ENCODE data around the gene MEF2B. TPM values are rescaled to one million over a fixed set of nuclear protein-coding genes. Genes with fewer than 3 reads are reported as not detected.

Gene MEF2B
- total RNA-seq, 1 experiment from 2014 or later: 1.3 TPM

DNA sequence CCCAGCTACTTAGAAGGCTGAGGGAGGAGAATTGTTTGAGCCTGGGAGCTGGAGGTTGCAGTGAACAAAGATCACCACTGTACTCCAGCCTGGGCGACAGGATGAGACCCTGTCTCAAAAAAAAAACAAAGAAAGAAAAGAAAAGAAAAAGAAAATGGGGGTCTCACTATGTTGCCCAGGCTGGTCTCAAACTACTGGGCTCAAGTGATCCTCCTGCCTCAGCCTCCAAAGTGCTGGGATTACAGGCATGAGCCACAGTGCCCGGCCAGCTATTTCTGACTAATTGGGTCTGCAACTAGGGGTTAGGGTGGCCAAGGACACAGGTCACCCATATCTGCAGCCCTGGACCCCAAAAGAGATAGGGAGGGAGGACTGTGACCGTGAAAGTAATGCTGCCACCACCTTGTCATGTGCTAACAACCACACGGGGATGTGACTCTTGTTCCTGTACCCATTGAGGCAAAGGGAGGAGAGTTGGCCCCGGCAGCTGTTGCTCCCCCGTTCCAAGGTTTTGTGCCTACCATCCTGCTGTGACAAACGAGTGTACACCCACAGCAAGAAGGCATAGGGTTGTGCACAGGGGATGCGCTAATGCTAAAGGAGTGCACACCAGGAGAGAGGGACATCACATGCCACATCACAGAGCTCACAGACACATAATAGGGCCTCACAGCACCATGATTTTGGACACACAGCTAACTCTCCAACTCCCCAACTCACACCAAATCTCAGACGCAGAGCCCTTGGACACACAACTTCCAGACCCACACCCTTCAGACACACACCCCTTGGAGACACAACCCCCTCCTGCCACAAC is 619 bp downstream of the MEF2B start:
- H3K4me2 ChIP-seq (ENCODE audit: insufficient read depth, insufficient read length, low read length): peak overlapping the region; percentile 41
- no peak overlapping the region for H3K18ac ChIP-seq (ENCODE audit: insufficient read length, low read depth, low read length)
- Mint-ChIP-seq H3K4me3 (peak overlapping the region; percentile 56 to 77), H3K27ac (no peak overlapping the region), H3K9me3 (no peaks in the 10 kb centered on the region), H3K4me1 (peaks cover 18 to 39% of the 10 kb centered on the region in 2 experiments), H3K27me3 (ENCODE audit: low read depth) (peaks cover 68% of the 10 kb centered on the region), H3K36me3 (ENCODE audit: insufficient read depth in 1 of 3, low read depth in 3 of 3) (no peaks in the 10 kb centered on the region; a peak in 1 of 7 replicates)
- no peak overlapping the region for H4K8ac ChIP-seq (replicated peaks; ENCODE audit: insufficient read length, low read depth, low read length)
- no peak overlapping the region for H3K56ac ChIP-seq (ENCODE audit: insufficient read length, low read depth, low read length)
- H4K91ac ChIP-seq (ENCODE audit: insufficient read length, low read depth, low read length): no peak overlapping the region
- no peak overlapping the region for H3T11ph ChIP-seq (ENCODE audit: low read length)
- peaks cover 6% of the 10 kb centered on the region; the same call in 1 of the 2 replicates for H3K27me3 ChIP-seq (ENCODE audit: insufficient read depth, low read length)
- no peak overlapping the region for H3K27ac ChIP-seq (ENCODE audit: insufficient read length, low read depth, low read length)
- no peak overlapping the region for H2AFZ ChIP-seq (ENCODE audit: low read length)
- no peaks in the 10 kb centered on the region for H3K9me3 ChIP-seq (ENCODE audit: control insufficient read depth, low read depth, low read length)
- H2BK20ac ChIP-seq (ENCODE audit: low read depth, low read length, poor library complexity, severe bottlenecking): no peak overlapping the region
- no peak overlapping the region for H2BK5ac ChIP-seq (ENCODE audit: insufficient read length, low read length)
- no peak overlapping the region for H2BK120ac ChIP-seq (ENCODE audit: low read depth, low read length, poor library complexity, severe bottlenecking)
- H3K4me1 ChIP-seq (ENCODE audit: insufficient read depth, low read length): no peaks in the 10 kb centered on the region
- no peak overlapping the region for H4K5ac ChIP-seq (ENCODE audit: insufficient read length, low read depth, low read length)
- no peak overlapping the region for H3K23ac ChIP-seq (ENCODE audit: insufficient read length, low read depth, low read length)
- H3K79me1 ChIP-seq (ENCODE audit: insufficient read depth, low read depth, low read length, poor library complexity, severe bottlenecking): no peaks in the 10 kb centered on the region
- H2BK12ac ChIP-seq (ENCODE audit: insufficient read length, low read depth, low read length): no peak overlapping the region
- no CpG with 5 or more reads among the region's 9 CpGs for WGBS (ENCODE audit: extremely low coverage, insufficient read length, low lambda C conversion rate)
- no peak overlapping the region for H3K4ac ChIP-seq (ENCODE audit: low read depth, low read length)
- H2AK5ac ChIP-seq (ENCODE audit: insufficient read length, low read length): no peak overlapping the region
- H3K23me2 ChIP-seq (ENCODE audit: insufficient read length, low read depth, low read length, poor library complexity, severe bottlenecking): no peaks in the 10 kb centered on the region
- H3K9ac ChIP-seq (ENCODE audit: extremely low read depth, insufficient read length, low read length): no peak overlapping the region
- no peaks in the 10 kb centered on the region for H4K20me1 ChIP-seq (ENCODE audit: control insufficient read depth, insufficient read depth, insufficient read length)
- no peak for DNase-seq
- TF ChIP-seq, protein P1, sequence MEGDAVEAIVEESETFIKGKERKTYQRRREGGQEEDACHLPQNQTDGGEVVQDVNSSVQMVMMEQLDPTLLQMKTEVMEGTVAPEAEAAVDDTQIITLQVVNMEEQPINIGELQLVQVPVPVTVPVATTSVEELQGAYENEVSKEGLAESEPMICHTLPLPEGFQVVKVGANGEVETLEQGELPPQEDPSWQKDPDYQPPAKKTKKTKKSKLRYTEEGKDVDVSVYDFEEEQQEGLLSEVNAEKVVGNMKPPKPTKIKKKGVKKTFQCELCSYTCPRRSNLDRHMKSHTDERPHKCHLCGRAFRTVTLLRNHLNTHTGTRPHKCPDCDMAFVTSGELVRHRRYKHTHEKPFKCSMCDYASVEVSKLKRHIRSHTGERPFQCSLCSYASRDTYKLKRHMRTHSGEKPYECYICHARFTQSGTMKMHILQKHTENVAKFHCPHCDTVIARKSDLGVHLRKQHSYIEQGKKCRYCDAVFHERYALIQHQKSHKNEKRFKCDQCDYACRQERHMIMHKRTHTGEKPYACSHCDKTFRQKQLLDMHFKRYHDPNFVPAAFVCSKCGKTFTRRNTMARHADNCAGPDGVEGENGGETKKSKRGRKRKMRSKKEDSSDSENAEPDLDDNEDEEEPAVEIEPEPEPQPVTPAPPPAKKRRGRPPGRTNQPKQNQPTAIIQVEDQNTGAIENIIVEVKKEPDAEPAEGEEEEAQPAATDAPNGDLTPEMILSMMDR (conservative IDR thresholded peaks at IDR 0.05): no peak
- H3K79me2 ChIP-seq (ENCODE audit: insufficient read depth, low read length): no peaks in the 10 kb centered on the region
- no peak overlapping the region for H3K14ac ChIP-seq (ENCODE audit: insufficient read depth, low read length)
- no peak overlapping the region for H2BK15ac ChIP-seq (ENCODE audit: low read depth, low read length)

Measured in H9 (cell line).